Thymus (tissue), 11 donors: Measurements from ENCODE around the gene MT2A. TPM values are rescaled to one million over a fixed set of nuclear protein-coding genes. Genes with fewer than 3 reads are reported as not detected.

Source experiments
- DNase-seq, 9 donors: peaks; one replicate each; pipeline ENCODE4 v3.0.0-alpha.2; 2013; ENCODE audit warnings: low spot score in 9 of 9, low read depth in 6 of 9, missing footprints in 1 of 9
- H3K27ac ChIP-seq, 2 donors: one replicate each; pipeline ENCODE4 v1.5.1; 2013; ENCODE audit warnings: control low read depth in 1 of 2, low read depth in 1 of 2, low read length in 1 of 2, mild to moderate bottlenecking in 1 of 2, moderate library complexity in 1 of 2
- H3K27me3 ChIP-seq, 2 donors: one replicate each; pipeline ENCODE4 v1.5.1; 2013; ENCODE audit warnings: low read length in 1 of 2; ENCODE audit not compliant: control insufficient read depth in 2 of 2, insufficient read depth in 1 of 2
- H3K36me3 ChIP-seq, 2 donors: one replicate each; pipeline ENCODE4 v1.5.1; 2013; ENCODE audit warnings: low read length in 1 of 2, mild to moderate bottlenecking in 1 of 2, moderate library complexity in 1 of 2; ENCODE audit not compliant: control insufficient read depth in 2 of 2, insufficient read depth in 2 of 2
- H3K4me1 ChIP-seq, 2 donors: one replicate each; pipeline ENCODE4 v1.5.1; 2013; ENCODE audit warnings: low read length in 2 of 2; ENCODE audit not compliant: control insufficient read depth in 2 of 2, insufficient read depth in 2 of 2
- H3K4me3 ChIP-seq, 2 donors: one replicate each; pipeline ENCODE4 v1.5.1; 2013; ENCODE audit warnings: low read length in 2 of 2, control low read depth in 1 of 2, mild to moderate bottlenecking in 1 of 2
- H3K9me3 ChIP-seq, 2 donors: one replicate each; pipeline ENCODE4 v1.5.1; 2013; ENCODE audit warnings: low read length in 1 of 2, mild to moderate bottlenecking in 1 of 2; ENCODE audit not compliant: control insufficient read depth in 2 of 2, insufficient read depth in 1 of 2
- WGBS: extraction: QIAGEN DNeasy Blood & Tissue Kit; methylation state at CpG from one replicate; pipeline ENCODE4 v1.1.7; 2013; 5-methylcytosine and 5-hydroxymethylcytosine counted together
- polyA plus RNA-seq: library from polyadenylated mRNA; stranded (reverse); fragments of 200-250 nt; gene quantifications from one replicate; pipeline ENCODE4 v1.2.3, GENCODE V29; 2013
- total RNA-seq: library from RNA; stranded (reverse); fragments of 120-200 nt; gene quantifications from one replicate; pipeline ENCODE4 v1.2.4, GENCODE V29; 2013
- donor health status: healthy.

Gene MT2A
- total and polyA plus RNA-seq, 2 donors, result 7.8 to 2,040 TPM

- WGBS, result 28% methylated on average over 10 of the region's 10 CpGs
- H3K27me3 ChIP-seq, result peaks cover 42 to 93% of the 10 kb centered on the region in 2 donors
Measured at GRCh38 chr16:56658327-56658875, 50.0 kb downstream of the MT2A start.

More at GRCh38 chr16:56658327-56658875, 50.0 kb downstream of the MT2A start:
- Histone ChIP-seq H3K4me1 (peaks cover 16 to 25% of the 10 kb centered on the region in 2 donors), H3K4me3 (peak overlapping the region in 1 of 2 donors; percentile 65), H3K27ac (no peak overlapping the region), H3K9me3 (peaks cover 0 to 7% of the 10 kb centered on the region in 2 donors), H3K36me3 (no peaks in the 10 kb centered on the region)
- DNase-seq, result no peak

Other genes with a start within 250 kb of the MT2A start
- 34.6 TPM for gene AMFR, start 183.0 kb upstream of the MT2A start, total RNA-seq
- 52.4 TPM for gene AMFR, start 183.0 kb upstream of the MT2A start, polyA plus RNA-seq
- 79.7 TPM for gene NUDT21, start 157.3 kb upstream of the MT2A start, total RNA-seq
- gene NUDT21, start 157.3 kb upstream of the MT2A start, polyA plus RNA-seq, result 40.3 TPM
- 26.0 TPM for gene OGFOD1, start 157.0 kb upstream of the MT2A start, total RNA-seq
- 18.8 TPM for gene OGFOD1, start 157.0 kb upstream of the MT2A start, polyA plus RNA-seq
- 36.2 TPM for gene BBS2, start 88.6 kb upstream of the MT2A start, total RNA-seq
- 49.2 TPM for gene BBS2, start 88.6 kb upstream of the MT2A start, polyA plus RNA-seq
- 7.5 TPM for gene MT4, start 43.5 kb upstream of the MT2A start, total RNA-seq
- gene MT4, start 43.5 kb upstream of the MT2A start, polyA plus RNA-seq, result 38.1 TPM
- gene MT3, start 19.1 kb upstream of the MT2A start, total RNA-seq, result 2.5 TPM
- 13.1 TPM for gene MT3, start 19.1 kb upstream of the MT2A start, polyA plus RNA-seq
- 2.1 TPM for gene MT1E, start 17.2 kb downstream of the MT2A start, total RNA-seq
- 126 TPM for gene MT1E, start 17.2 kb downstream of the MT2A start, polyA plus RNA-seq
- gene MT1M, start 24.1 kb downstream of the MT2A start, total RNA-seq, result 0.28 TPM
- 97.7 TPM for gene MT1M, start 24.1 kb downstream of the MT2A start, polyA plus RNA-seq
- 1.2 TPM for gene MT1A, start 30.1 kb downstream of the MT2A start, total RNA-seq
- gene MT1A, start 30.1 kb downstream of the MT2A start, polyA plus RNA-seq, result 285 TPM
- gene MT1B, start 43.3 kb downstream of the MT2A start, total RNA-seq, result not detected
- gene MT1B, start 43.3 kb downstream of the MT2A start, polyA plus RNA-seq, result 4.7 TPM
- 1.5 TPM for gene MT1F, start 49.4 kb downstream of the MT2A start, total RNA-seq
- gene MT1F, start 49.4 kb downstream of the MT2A start, polyA plus RNA-seq, result 24.6 TPM
- 0.90 TPM for gene MT1G, start 59.5 kb downstream of the MT2A start, total RNA-seq
- 353 TPM for gene MT1G, start 59.5 kb downstream of the MT2A start, polyA plus RNA-seq
- gene MT1H, start 61.2 kb downstream of the MT2A start, total RNA-seq, result 0.85 TPM
- gene MT1H, start 61.2 kb downstream of the MT2A start, polyA plus RNA-seq, result 50.7 TPM
- 21.2 TPM for gene MT1X, start 73.9 kb downstream of the MT2A start, total RNA-seq
- 3,725 TPM for gene MT1X, start 73.9 kb downstream of the MT2A start, polyA plus RNA-seq
- 85.9 TPM for gene NUP93, start 121.5 kb downstream of the MT2A start, total RNA-seq
- 58.3 TPM for gene NUP93, start 121.5 kb downstream of the MT2A start, polyA plus RNA-seq